NCI-H226 (cell line): ENCODE results near the gene OSTM1.
"Not testable (repeated sequence)": the region's sequence is repeated elsewhere in the genome, so short reads cannot be mapped to it uniquely, and the experiment has no call there.

Experiments
- DNase-seq: peaks from one replicate; pipeline ENCODE4 v3.0.0-alpha.2; 2015

OSTM1 gene

GRCh38 chr6:108016283-108016682 lies 58.3 kb downstream of the OSTM1 start:
- not testable (repeated sequence) for DNase-seq

- no peak for DNase-seq
Measured at GRCh38 chr6:108013787-108014439, 60.6 kb downstream of the OSTM1 start.

- DNase-seq: no peak
Measured at GRCh38 chr6:108009894-108010293, 64.6 kb downstream of the OSTM1 start.

DNA sequence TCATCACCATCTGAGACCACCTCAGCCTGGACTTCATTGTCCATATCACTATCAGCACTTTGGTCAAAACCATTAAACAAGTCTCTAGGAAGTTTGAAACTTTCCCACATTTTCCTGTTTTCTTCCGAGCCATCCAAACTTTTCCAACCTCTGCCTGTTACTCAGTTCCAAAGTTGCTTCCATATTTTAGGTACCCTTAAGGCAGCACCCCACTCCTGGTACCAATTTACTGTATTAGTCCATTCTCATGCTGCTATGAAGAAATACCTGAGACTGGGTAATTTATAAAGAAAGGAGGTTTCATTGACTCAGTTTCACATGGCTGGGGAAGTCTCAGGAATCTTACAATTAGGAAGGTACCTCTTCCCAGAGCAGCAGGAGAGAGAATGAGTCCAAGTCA lies 65.3 kb downstream of the OSTM1 start:
- DNase-seq: not testable (repeated sequence)

GRCh38 chr6:108008363-108008762 lies 66.2 kb downstream of the OSTM1 start:
- no peak for DNase-seq

DNA sequence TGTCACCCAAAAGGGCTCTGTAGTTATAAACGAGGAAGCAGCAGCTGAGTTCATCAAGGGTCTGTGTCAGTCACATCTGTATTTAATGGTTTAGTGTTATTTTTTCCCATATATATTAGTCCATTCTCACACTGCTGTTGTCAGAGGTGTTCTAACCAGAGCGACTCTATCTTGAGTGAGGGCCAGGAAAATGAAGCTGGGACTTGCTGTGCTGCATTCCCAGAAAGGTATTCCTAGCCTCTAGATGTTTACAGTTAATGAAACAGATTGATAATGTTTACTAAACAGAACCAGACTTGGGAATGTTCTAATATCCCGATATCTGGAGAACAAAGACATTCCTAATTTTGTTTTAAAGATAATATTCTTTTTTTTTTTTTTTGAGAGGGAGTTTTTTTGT lies 68.6 kb downstream of the OSTM1 start:
- DNase-seq: no peak

GRCh38 chr6:108004861-108005260 lies 69.7 kb downstream of the OSTM1 start:
- DNase-seq: no peak

DNA sequence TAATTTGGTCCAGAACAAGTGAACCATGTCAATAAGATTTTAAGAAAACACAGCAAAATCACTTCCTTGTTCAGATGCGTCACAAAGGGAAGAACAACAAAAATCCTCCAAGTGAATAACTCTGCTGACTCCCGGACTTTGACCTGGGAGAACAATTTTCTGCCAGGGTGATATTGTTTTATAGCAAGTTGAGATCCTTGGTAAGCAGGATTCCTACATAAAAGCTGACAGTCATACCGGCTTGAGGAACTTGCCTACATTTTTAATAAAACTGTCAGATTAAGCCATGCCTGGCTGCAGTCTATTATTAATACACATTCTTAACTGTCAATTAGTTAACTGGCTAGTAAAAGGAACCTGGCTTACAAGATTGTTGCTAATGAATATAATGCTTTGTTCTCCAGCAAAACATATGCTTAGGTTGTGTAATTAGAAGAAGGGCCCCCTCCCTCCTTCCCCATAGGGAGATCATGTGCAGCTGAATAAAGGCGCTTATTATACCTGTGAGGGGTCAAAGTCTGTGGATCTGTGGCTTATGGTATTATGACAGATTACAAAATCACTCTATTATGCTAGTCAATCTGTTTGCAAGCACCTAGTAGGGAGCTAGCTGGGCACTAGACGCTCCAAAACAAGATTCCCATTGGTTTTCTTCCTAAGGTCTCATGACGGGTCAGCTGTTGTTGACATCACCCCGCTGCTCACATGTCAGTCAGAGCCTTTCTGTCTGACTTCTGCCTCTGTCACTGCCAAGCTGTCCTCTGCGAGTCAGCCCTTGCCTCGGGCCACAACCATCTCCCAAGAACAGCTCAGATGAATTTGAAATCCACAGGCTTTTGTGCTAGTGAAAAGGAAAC lies 71.9 kb downstream of the OSTM1 start:
- no peak for DNase-seq

- DNase-seq: no peak
Measured at GRCh38 chr6:108001696-108002231, 72.8 kb downstream of the OSTM1 start.

GRCh38 chr6:108000259-108000658 lies 74.3 kb downstream of the OSTM1 start:
- not testable (repeated sequence) for DNase-seq

- no peak for DNase-seq
Measured at GRCh38 chr6:107999341-107999740, 75.2 kb downstream of the OSTM1 start.

DNA sequence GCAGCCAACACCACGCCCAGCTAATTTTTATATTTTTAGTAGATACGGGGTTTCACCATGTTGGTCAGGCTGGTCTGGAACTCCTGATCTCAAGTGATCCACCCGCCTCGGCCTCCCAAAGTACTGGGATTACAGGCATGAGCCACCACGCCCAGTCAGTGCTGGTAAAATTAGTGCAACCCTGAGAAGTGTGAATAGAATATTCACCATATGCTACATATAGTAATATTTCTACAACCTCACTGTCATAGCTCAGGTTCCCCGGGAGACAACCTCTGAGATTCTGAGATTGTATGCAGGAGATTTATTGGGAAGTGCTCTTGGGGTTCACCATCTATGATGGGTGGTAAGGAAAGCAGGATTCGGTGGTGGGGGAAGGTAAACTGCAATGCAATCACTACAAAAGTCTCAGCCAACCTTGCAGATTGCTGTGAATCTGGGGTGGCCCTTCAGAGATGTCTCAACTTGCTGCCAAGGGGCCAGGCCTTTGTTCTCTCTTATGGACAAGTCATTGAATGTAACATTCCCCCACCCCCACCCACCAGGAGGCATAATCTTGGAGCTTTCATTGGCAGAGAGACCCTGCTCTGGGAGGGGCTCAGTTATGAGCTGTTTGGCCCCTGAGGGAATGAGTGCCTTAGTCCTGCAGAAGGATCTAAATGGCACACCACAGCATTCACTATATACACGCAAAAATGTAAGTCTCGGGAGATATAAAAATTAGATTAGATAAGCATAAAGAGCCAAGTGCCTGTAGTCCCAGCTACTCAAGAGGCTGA lies 82.6 kb downstream of the OSTM1 start:
- no peak for DNase-seq
